HG02610 (cell line): Measurements from ENCODE around the gene ATP10A.

Source experiments
- ATAC-seq: cut with Tn5 transposase; IDR thresholded peaks from one replicate; pipeline ENCODE4 v1.9.1; 2021; ENCODE audit warnings: mild to moderate bottlenecking, moderate library complexity; ENCODE audit not compliant: unreplicated experiment

The ATP10A gene

GRCh38 chr15:25863111-25863967, at the start of gene ATP10A:
ATP10A (minus strand) TSS chr15:25863327; CDS start chr15:25863096, 231 bp downstream.
- no peak for ATAC-seq

GRCh38 chr15:25912035-25912434, 48.9 kb upstream of the ATP10A start:
- no peak for ATAC-seq

GRCh38 chr15:25910832-25911231, 47.7 kb upstream of the ATP10A start:
- ATAC-seq, result no peak

GRCh38 chr15:25909806-25910205, 46.7 kb upstream of the ATP10A start:
- no peak for ATAC-seq

- ATAC-seq, result no peak
Measured at GRCh38 chr15:25909325-25909724, 46.2 kb upstream of the ATP10A start.

- no peak for ATAC-seq
Measured at GRCh38 chr15:25905140-25905539, 42.0 kb upstream of the ATP10A start.

GRCh38 chr15:25903024-25903581, 40.0 kb upstream of the ATP10A start:
- no peak for ATAC-seq

- no peak for ATAC-seq
Measured at GRCh38 chr15:25901811-25902605, 38.9 kb upstream of the ATP10A start.

GRCh38 chr15:25900901-25901300, 37.8 kb upstream of the ATP10A start:
- no peak for ATAC-seq

- no peak for ATAC-seq
Measured at GRCh38 chr15:25900431-25900830, 37.3 kb upstream of the ATP10A start.

- no peak for ATAC-seq
Measured at GRCh38 chr15:25899870-25900269, 36.7 kb upstream of the ATP10A start.

- no peak for ATAC-seq
Measured at GRCh38 chr15:25897658-25898057, 34.5 kb upstream of the ATP10A start.

GRCh38 chr15:25894371-25894902, 31.3 kb upstream of the ATP10A start:
- ATAC-seq, result no peak

GRCh38 chr15:25893596-25893995, 30.5 kb upstream of the ATP10A start:
- ATAC-seq, result no peak

- ATAC-seq, result no peak
Measured at GRCh38 chr15:25892126-25892525, 29.0 kb upstream of the ATP10A start.

- ATAC-seq, result no peak
Measured at GRCh38 chr15:25891081-25891480, 28.0 kb upstream of the ATP10A start.

- no peak for ATAC-seq
Measured at GRCh38 chr15:25890529-25890928, 27.4 kb upstream of the ATP10A start.

GRCh38 chr15:25887870-25888269, 24.7 kb upstream of the ATP10A start:
- no peak for ATAC-seq

GRCh38 chr15:25886498-25887140, 23.5 kb upstream of the ATP10A start:
- no peak for ATAC-seq

- ATAC-seq, result no peak
Measured at GRCh38 chr15:25884370-25884769, 21.2 kb upstream of the ATP10A start.
